Liver (tissue), 9 donors: ENCODE results near the gene DIDO1. TPM values are rescaled to one million over a fixed set of nuclear protein-coding genes. Genes with fewer than 3 reads are reported as not detected.

ENCODE experiments used
- DNase-seq: peaks from one replicate; pipeline ENCODE4 v3.0.0-alpha.2; 2017; ENCODE audit warnings: low spot score
- H3K27ac ChIP-seq, 2 donors: one replicate each; pipeline ENCODE4 v1.7.0; 2013; ENCODE audit warnings: inconsistent platforms in 2 of 2, low read length in 2 of 2, control low read depth in 1 of 2, low read depth in 1 of 2, mild to moderate bottlenecking in 1 of 2
- H3K27me3 ChIP-seq, 4 donors: one replicate each; pipeline versions ENCODE4 v1.6.1 to v1.7.0; 2013; ENCODE audit warnings: low read length in 3 of 4, inconsistent platforms in 1 of 4, mild to moderate bottlenecking in 1 of 4, moderate library complexity in 1 of 4; ENCODE audit not compliant: control insufficient read depth in 4 of 4, insufficient read depth in 4 of 4
- H3K36me3 ChIP-seq, 4 donors: one replicate each; pipeline versions ENCODE4 v1.6.1 to v1.7.0; 2013; ENCODE audit warnings: low read length in 3 of 4, mild to moderate bottlenecking in 3 of 4, low read depth in 1 of 4, moderate library complexity in 1 of 4; ENCODE audit not compliant: control insufficient read depth in 4 of 4, insufficient read depth in 3 of 4
- H3K4me1 ChIP-seq, 4 donors: one replicate each; pipeline versions ENCODE4 v1.6.1 to v1.7.0; 2013; ENCODE audit warnings: low read length in 3 of 4, mild to moderate bottlenecking in 3 of 4, moderate library complexity in 1 of 4; ENCODE audit not compliant: control insufficient read depth in 4 of 4, insufficient read depth in 4 of 4
- H3K4me3 ChIP-seq, 3 donors: one replicate each; pipeline versions ENCODE4 v1.6.1 to v1.7.0; 2013; ENCODE audit warnings: low read length in 3 of 3, control low read depth in 1 of 3, low read depth in 1 of 3, mild to moderate bottlenecking in 1 of 3
- H3K9ac ChIP-seq, 2 donors: one replicate each; pipeline ENCODE4 v1.7.0; 2013; ENCODE audit warnings: low read length in 2 of 2, mild to moderate bottlenecking in 2 of 2, moderate library complexity in 2 of 2, control low read depth in 1 of 2, low read depth in 1 of 2
- H3K9me3 ChIP-seq, 4 donors: one replicate each; pipeline versions ENCODE4 v1.6.1 to v1.7.0; 2013; ENCODE audit warnings: low read length in 3 of 4; ENCODE audit not compliant: control insufficient read depth in 4 of 4
- EGR1 ChIP-seq, 2 donors: IDR thresholded peaks; 2 replicates each; pipeline ENCODE4 v1.6.1; 2016 to 2018; ENCODE audit warnings: antibody characterized with exemption in 2 of 2, low read depth in 2 of 2
- FOXA1 ChIP-seq: IDR thresholded peaks from 2 replicates; pipeline ENCODE4 v1.6.1; 2016; ENCODE audit warnings: antibody characterized with exemption
- FOXA2 ChIP-seq: IDR thresholded peaks from 2 replicates; pipeline ENCODE4 v1.6.1; 2016; ENCODE audit warnings: antibody characterized with exemption
- GABPA ChIP-seq, 2 donors: IDR thresholded peaks in 1 of 2; conservative IDR thresholded peaks in 1 of 2; 2 replicates each; pipeline ENCODE4 v1.6.1; 2016; ENCODE audit warnings: antibody characterized with exemption in 2 of 2, mild to moderate bottlenecking in 1 of 2, moderate library complexity in 1 of 2
- HNF4A ChIP-seq, 2 donors: conservative IDR thresholded peaks; 2 replicates each; pipeline ENCODE4 v1.6.1; 2016; ENCODE audit warnings: antibody characterized with exemption in 2 of 2, mild to moderate bottlenecking in 2 of 2
- HNF4G ChIP-seq: IDR thresholded peaks from 2 replicates; pipeline ENCODE4 v1.6.1; 2016; ENCODE audit warnings: antibody characterized with exemption
- JUND ChIP-seq, 2 donors: IDR thresholded peaks; 2 replicates each; pipeline ENCODE4 v1.6.1; 2016; ENCODE audit warnings: antibody characterized with exemption in 2 of 2
- NR2F2 ChIP-seq: IDR thresholded peaks from 2 replicates; pipeline ENCODE4 v1.6.1; 2016; ENCODE audit warnings: antibody characterized with exemption
- RAD21 ChIP-seq, 2 donors: IDR thresholded peaks; 2 replicates each; pipeline ENCODE4 v1.6.1; 2016; ENCODE audit warnings: antibody characterized with exemption in 2 of 2, mild to moderate bottlenecking in 2 of 2
- RXRA ChIP-seq, 2 donors: IDR thresholded peaks; 2 replicates each; pipeline ENCODE4 v1.6.1; 2017 to 2018; ENCODE audit warnings: antibody characterized with exemption in 2 of 2, mild to moderate bottlenecking in 1 of 2
- SP1 ChIP-seq: IDR thresholded peaks from 2 replicates; pipeline ENCODE4 v1.6.1; 2018; ENCODE audit warnings: antibody characterized with exemption, mild to moderate bottlenecking
- TAF1 ChIP-seq: conservative IDR thresholded peaks from 2 replicates; pipeline ENCODE4 v1.6.1; 2016; ENCODE audit warnings: antibody characterized with exemption, mild to moderate bottlenecking
- YY1 ChIP-seq: IDR thresholded peaks from 2 replicates; pipeline ENCODE4 v1.6.1; 2016; ENCODE audit warnings: antibody characterized with exemption, mild to moderate bottlenecking
- WGBS: extraction: QIAGEN DNeasy Blood & Tissue Kit; methylation state at CpG from one replicate; pipeline ENCODE4 v1.1.7; 2013; 5-methylcytosine and 5-hydroxymethylcytosine counted together
- polyA plus RNA-seq, 2 donors: library from polyadenylated mRNA; stranded (reverse) in 1 of 2; unstranded in 1 of 2; fragments of 200-250 nt in 1 of 2; fragments of >200 nt in 1 of 2; fragmentation: Nextera tagmentation in 1 of 2; extraction: Ambion mirVana in 1 of 2; gene quantifications; one replicate each; pipeline versions ENCODE4 v1.2.1 to v1.2.3, GENCODE V29; 2013 to 2015
- total RNA-seq, 2 donors: library from RNA; depleted of rRNA; stranded (reverse); fragments of >200 nt; gene quantifications; one replicate each; pipeline ENCODE4 v1.2.3, GENCODE V29; 2014
- TF ChIP-seq, protein P1 (sequence below): IDR thresholded peaks from 2 replicates; pipeline ENCODE4 v1.6.1; 2016; ENCODE audit warnings: antibody characterized with exemption, mild to moderate bottlenecking
- TF ChIP-seq, protein P2 (sequence below): IDR thresholded peaks from 2 replicates; pipeline ENCODE4 v1.6.1; 2016; ENCODE audit warnings: antibody characterized with exemption
- TF ChIP-seq, protein P3 (sequence below): fragments of 150-350 bp; IDR thresholded peaks from 2 replicates; pipeline ENCODE4 v1.5.1; 2017; ENCODE audit warnings: improper control_type of control experiment, low read depth, low read length; ENCODE audit not compliant: missing input control
- TF ChIP-seq, protein P4 (sequence below): IDR thresholded peaks from 2 replicates; pipeline ENCODE4 v1.6.1; 2016; ENCODE audit warnings: antibody characterized with exemption
- TF ChIP-seq, protein P5 (sequence below): IDR thresholded peaks from 2 replicates; pipeline ENCODE4 v1.6.1; 2016; ENCODE audit warnings: antibody characterized with exemption
- donor health status: healthy.
- donor health status: healthy.
- donor health status: healthy.
- donor health status: healthy.
- donor health status: healthy.

The DIDO1 gene
- total and polyA plus RNA-seq, 4 donors = 10.1 to 43.1 (median 17.4) TPM

DNA sequence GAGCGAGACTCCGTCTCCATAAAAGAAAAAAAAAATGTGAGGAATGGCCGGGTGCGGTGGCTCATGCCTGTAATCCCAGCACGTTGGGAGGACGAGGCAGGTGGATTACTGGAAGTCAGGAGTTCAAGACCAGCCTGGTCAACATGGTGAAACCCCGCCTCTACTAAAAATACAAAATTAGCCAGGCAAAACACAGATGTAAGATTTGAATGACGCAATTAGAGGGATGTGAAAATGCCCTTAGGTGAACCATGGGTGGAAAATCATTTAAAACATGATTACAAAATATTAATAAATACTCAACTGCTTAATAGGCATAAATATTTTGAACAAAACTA, 88.5 kb downstream of the DIDO1 start:
- H3K4me3 ChIP-seq = no peak overlapping the region
- H3K27ac ChIP-seq = peak overlapping the region; percentile 71 to 74
- no peaks in the 10 kb centered on the region for H3K27me3 ChIP-seq
- H3K36me3 ChIP-seq = peaks cover 0 to 3% (median 0%) of the 10 kb centered on the region in 4 donors
- H3K4me1 ChIP-seq = peaks cover 4 to 23% (median 12%) of the 10 kb centered on the region in 4 donors
- H3K9ac ChIP-seq = no peak overlapping the region
- no peak for DNase-seq
- 58% methylated on average over 8 of the region's 8 CpGs for WGBS
- TF ChIP-seq EGR1 (IDR thresholded peaks at IDR 0.05; ENCODE audit: low read depth in 2 of 2) = no peak
- TF ChIP-seq JUND (IDR thresholded peaks at IDR 0.05) = peak in 1 of 2 donors; percentile 18
- no peak for TF ChIP-seq HNF4G
- TF ChIP-seq, protein P1, sequence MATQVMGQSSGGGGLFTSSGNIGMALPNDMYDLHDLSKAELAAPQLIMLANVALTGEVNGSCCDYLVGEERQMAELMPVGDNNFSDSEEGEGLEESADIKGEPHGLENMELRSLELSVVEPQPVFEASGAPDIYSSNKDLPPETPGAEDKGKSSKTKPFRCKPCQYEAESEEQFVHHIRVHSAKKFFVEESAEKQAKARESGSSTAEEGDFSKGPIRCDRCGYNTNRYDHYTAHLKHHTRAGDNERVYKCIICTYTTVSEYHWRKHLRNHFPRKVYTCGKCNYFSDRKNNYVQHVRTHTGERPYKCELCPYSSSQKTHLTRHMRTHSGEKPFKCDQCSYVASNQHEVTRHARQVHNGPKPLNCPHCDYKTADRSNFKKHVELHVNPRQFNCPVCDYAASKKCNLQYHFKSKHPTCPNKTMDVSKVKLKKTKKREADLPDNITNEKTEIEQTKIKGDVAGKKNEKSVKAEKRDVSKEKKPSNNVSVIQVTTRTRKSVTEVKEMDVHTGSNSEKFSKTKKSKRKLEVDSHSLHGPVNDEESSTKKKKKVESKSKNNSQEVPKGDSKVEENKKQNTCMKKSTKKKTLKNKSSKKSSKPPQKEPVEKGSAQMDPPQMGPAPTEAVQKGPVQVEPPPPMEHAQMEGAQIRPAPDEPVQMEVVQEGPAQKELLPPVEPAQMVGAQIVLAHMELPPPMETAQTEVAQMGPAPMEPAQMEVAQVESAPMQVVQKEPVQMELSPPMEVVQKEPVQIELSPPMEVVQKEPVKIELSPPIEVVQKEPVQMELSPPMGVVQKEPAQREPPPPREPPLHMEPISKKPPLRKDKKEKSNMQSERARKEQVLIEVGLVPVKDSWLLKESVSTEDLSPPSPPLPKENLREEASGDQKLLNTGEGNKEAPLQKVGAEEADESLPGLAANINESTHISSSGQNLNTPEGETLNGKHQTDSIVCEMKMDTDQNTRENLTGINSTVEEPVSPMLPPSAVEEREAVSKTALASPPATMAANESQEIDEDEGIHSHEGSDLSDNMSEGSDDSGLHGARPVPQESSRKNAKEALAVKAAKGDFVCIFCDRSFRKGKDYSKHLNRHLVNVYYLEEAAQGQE = no peak
- TF ChIP-seq, protein P2, sequence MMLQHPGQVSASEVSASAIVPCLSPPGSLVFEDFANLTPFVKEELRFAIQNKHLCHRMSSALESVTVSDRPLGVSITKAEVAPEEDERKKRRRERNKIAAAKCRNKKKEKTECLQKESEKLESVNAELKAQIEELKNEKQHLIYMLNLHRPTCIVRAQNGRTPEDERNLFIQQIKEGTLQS = peak; percentile 39
- H3K9me3 ChIP-seq = no peaks in the 10 kb centered on the region

DNA sequence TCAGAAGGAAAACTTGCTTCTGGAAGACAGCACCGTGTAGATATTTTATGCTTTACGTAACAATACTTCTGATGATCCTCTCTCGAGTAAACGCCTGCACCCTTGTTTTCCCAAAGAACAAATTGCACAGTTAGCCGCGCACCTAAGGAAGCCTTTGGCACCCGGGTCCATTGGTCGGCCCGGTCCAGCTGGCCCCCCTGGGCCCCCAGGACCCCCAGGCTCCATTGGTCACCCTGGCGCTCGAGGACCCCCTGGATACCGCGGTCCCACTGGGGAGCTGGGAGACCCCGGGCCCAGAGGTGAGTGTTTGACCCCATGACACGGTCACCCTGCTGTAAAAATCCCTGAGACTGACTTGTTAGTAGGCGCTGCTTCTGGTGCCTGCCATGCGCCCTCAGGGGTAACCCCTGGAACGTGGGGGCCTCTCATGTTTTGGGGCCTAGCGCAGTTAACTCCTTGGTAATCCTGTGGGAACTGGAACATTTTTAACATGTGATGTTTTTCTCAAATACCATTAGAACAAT, 89.3 kb downstream of the DIDO1 start:
- WGBS = 94% methylated on average over 19 of the region's 19 CpGs
- no peak for DNase-seq
- Histone ChIP-seq H3K4me3 (no peak overlapping the region), H3K27ac (no peak overlapping the region), H3K9ac (no peak overlapping the region), H3K4me1 (peaks cover 7 to 30% (median 19%) of the 10 kb centered on the region in 4 donors), H3K36me3 (peaks cover 0 to 3% (median 0%) of the 10 kb centered on the region in 4 donors), H3K27me3 (no peaks in the 10 kb centered on the region), H3K9me3 (no peaks in the 10 kb centered on the region)
- TF ChIP-seq HNF4G (no peak), NR2F2 (no peak), RXRA (IDR thresholded peaks at IDR 0.05) (no peak), GABPA (IDR thresholded peaks at IDR 0.05 in 1 of 2, conservative IDR thresholded peaks at IDR 0.05 in 1 of 2) (no peak), FOXA2 (no peak), EGR1 (IDR thresholded peaks at IDR 0.05; ENCODE audit: low read depth in 2 of 2) (no peak), SP1 (no peak), FOXA1 (no peak), YY1 (no peak), TAF1 (no peak), JUND (IDR thresholded peaks at IDR 0.05) (no peak), RAD21 (IDR thresholded peaks at IDR 0.05) (no peak), HNF4A (conservative IDR thresholded peaks at IDR 0.05) (no peak)
- TF ChIP-seq, protein P3, sequence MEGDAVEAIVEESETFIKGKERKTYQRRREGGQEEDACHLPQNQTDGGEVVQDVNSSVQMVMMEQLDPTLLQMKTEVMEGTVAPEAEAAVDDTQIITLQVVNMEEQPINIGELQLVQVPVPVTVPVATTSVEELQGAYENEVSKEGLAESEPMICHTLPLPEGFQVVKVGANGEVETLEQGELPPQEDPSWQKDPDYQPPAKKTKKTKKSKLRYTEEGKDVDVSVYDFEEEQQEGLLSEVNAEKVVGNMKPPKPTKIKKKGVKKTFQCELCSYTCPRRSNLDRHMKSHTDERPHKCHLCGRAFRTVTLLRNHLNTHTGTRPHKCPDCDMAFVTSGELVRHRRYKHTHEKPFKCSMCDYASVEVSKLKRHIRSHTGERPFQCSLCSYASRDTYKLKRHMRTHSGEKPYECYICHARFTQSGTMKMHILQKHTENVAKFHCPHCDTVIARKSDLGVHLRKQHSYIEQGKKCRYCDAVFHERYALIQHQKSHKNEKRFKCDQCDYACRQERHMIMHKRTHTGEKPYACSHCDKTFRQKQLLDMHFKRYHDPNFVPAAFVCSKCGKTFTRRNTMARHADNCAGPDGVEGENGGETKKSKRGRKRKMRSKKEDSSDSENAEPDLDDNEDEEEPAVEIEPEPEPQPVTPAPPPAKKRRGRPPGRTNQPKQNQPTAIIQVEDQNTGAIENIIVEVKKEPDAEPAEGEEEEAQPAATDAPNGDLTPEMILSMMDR = no peak
- TF ChIP-seq, protein P4, sequence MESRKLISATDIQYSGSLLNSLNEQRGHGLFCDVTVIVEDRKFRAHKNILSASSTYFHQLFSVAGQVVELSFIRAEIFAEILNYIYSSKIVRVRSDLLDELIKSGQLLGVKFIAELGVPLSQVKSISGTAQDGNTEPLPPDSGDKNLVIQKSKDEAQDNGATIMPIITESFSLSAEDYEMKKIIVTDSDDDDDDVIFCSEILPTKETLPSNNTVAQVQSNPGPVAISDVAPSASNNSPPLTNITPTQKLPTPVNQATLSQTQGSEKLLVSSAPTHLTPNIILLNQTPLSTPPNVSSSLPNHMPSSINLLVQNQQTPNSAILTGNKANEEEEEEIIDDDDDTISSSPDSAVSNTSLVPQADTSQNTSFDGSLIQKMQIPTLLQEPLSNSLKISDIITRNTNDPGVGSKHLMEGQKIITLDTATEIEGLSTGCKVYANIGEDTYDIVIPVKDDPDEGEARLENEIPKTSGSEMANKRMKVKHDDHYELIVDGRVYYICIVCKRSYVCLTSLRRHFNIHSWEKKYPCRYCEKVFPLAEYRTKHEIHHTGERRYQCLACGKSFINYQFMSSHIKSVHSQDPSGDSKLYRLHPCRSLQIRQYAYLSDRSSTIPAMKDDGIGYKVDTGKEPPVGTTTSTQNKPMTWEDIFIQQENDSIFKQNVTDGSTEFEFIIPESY = no peak
- TF ChIP-seq, protein P2 = no peak
- TF ChIP-seq, protein P5, sequence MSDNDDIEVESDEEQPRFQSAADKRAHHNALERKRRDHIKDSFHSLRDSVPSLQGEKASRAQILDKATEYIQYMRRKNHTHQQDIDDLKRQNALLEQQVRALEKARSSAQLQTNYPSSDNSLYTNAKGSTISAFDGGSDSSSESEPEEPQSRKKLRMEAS = no peak
- TF ChIP-seq, protein P1 = no peak
